A549 (cell line): Measurements from ENCODE around the gene ZNF800. TPM values are rescaled to one million over a fixed set of nuclear protein-coding genes. Genes with fewer than 3 reads are reported as not detected.

Source experiments
- ATAC-seq, 2 experiments: fragments of 200-7000 bp in 1 of 2; fragments of >200 bp in 1 of 2; cut with Nextera tagmentation in 1 of 2; cut with Tn5 transposase in 1 of 2; 3 replicates each; pipeline versions ENCODE4 v1.8.0 to v1.9.1; 2018 to 2020; ENCODE audit warnings: mild to moderate bottlenecking in 1 of 2, moderate library complexity in 1 of 2
- CTCF ChIA-PET: fragments of 300-600 bp; sonication (Branson Sonifier 250); formaldehyde crosslinking; extraction: SDS; loops from one replicate; lab custom pipeline; 2021; ENCODE audit warnings: antibody characterized with exemption, inconsistent platforms; lab: Yijun Ruan, JAX
- POLR2A ChIA-PET: fragments of 350-600 bp; formaldehyde crosslinking; extraction: SDS; loops from one replicate; lab custom pipeline; 2021; ENCODE audit warnings: antibody characterized with exemption, inconsistent platforms; lab: Yijun Ruan, JAX
- DNase-seq, 2 experiments: peaks; one replicate each; pipeline versions ENCODE4 v3.0.0 to v3.0.0-alpha.2; 2011 to 2016; ENCODE audit warnings: low read depth in 1 of 2, low spot score in 1 of 2
- FAIRE-seq: peaks from 2 replicates; lab custom pipeline; 2011; peaks lifted over from hg19 to GRCh38; lab: Jason Lieb, UNC
- H3K27ac ChIP-seq, 2 experiments: fragments of >200 bp; sonication (Bioruptor Twin); formaldehyde crosslinking; 3 replicates each; pipeline ENCODE4 v1.5.1; 2016 to 2017
- H3K4me1 ChIP-seq: fragments of >200 bp; sonication (Bioruptor Twin); formaldehyde crosslinking; 3 replicates; pipeline ENCODE4 v1.6.1; 2016
- H3K4me2 ChIP-seq: fragments of >200 bp; sonication (Bioruptor Twin); formaldehyde crosslinking; 3 replicates; pipeline ENCODE4 v1.6.1; 2016
- H3K4me3 ChIP-seq: fragments of >200 bp; sonication (Bioruptor Twin); formaldehyde crosslinking; 3 replicates; pipeline ENCODE4 v1.5.1; 2016
- H3K9me3 ChIP-seq: fragments of >200 bp; sonication (Bioruptor Twin); formaldehyde crosslinking; 3 replicates; pipeline ENCODE4 v1.6.1; 2016
- ATOH8 ChIP-seq: fragments of 250-450 bp; sonication (Bioruptor Pico); IDR thresholded peaks from 2 replicates; pipeline ENCODE4 v1.5.0; 2020; ENCODE audit warnings: low read depth, mild to moderate bottlenecking, moderate library complexity
- BCL3 ChIP-seq: fragments of >200 bp; sonication (Bioruptor Twin); formaldehyde crosslinking; IDR thresholded peaks from 3 replicates; pipeline ENCODE4 v1.6.1; 2016
- CBX2 ChIP-seq: fragments of 200-600 bp; sonication (generic); IDR thresholded peaks from 2 replicates; pipeline ENCODE4 v1.6.1; 2016; ENCODE audit warnings: low read depth, mild to moderate bottlenecking, borderline replicate concordance
- CTCF ChIP-seq: fragments of >200 bp; sonication (Bioruptor Twin); formaldehyde crosslinking; IDR thresholded peaks from 3 replicates; pipeline ENCODE4 v1.5.1; 2016
- E2F6 ChIP-seq: IDR thresholded peaks from 2 replicates; pipeline ENCODE4 v1.6.1; 2012; ENCODE audit warnings: low read depth, borderline replicate concordance
- ELK1 ChIP-seq: fragments of 150-350 bp; IDR thresholded peaks from 2 replicates; pipeline ENCODE4 v1.6.1; 2014; ENCODE audit warnings: low read depth, mild to moderate bottlenecking, low read length
- HES2 ChIP-seq: fragments of >200 bp; sonication (Bioruptor Twin); formaldehyde crosslinking; IDR thresholded peaks from 2 replicates; pipeline ENCODE4 v1.6.1; 2016
- HEYL ChIP-seq: fragments of 250-450 bp; sonication (Bioruptor Pico); IDR thresholded peaks from 2 replicates; pipeline ENCODE4 v1.8.0; 2021; ENCODE audit warnings: mild to moderate bottlenecking, moderate library complexity
- HOXA7 ChIP-seq: fragments of 250-450 bp; sonication (Bioruptor Pico); IDR thresholded peaks from 2 replicates; pipeline ENCODE4 v1.5.0; 2020; ENCODE audit warnings: mild to moderate bottlenecking, moderate library complexity
- HOXB5 ChIP-seq: fragments of 250-450 bp; sonication (Bioruptor Pico); IDR thresholded peaks from 2 replicates; pipeline ENCODE4 v1.5.0; 2020; ENCODE audit warnings: mild to moderate bottlenecking, moderate library complexity
- JUN ChIP-seq, 2 experiments: fragments of >200 bp; sonication (Bioruptor Twin); formaldehyde crosslinking; IDR thresholded peaks; 2 replicates in 1 of 2; 3 replicates in 1 of 2; pipeline ENCODE4 v1.6.1; 2016 to 2017
- KDM1A ChIP-seq: fragments of 200-600 bp; sonication (generic); IDR thresholded peaks from 2 replicates; pipeline ENCODE4 v1.6.1; 2016; ENCODE audit warnings: low read depth, mild to moderate bottlenecking
- MAX ChIP-seq: IDR thresholded peaks from 2 replicates; pipeline ENCODE4 v1.6.1; 2012
- MYC ChIP-seq: IDR thresholded peaks from 2 replicates; pipeline ENCODE4 v1.6.1; 2012; ENCODE audit warnings: mild to moderate bottlenecking, inconsistent platforms, low read length, improper control_type of control experiment, borderline replicate concordance
- NFE2L2 ChIP-seq: fragments of 150-350 bp; conservative IDR thresholded peaks from 2 replicates; pipeline ENCODE4 v1.6.1; 2014; ENCODE audit warnings: low read length
- NR3C1 ChIP-seq: fragments of >200 bp; sonication (Bioruptor Twin); formaldehyde crosslinking; IDR thresholded peaks from 3 replicates; pipeline ENCODE4 v1.6.1; 2017
- RAD21 ChIP-seq, 2 experiments: fragments of >200 bp in 1 of 2; sonication (Bioruptor Twin) in 1 of 2; formaldehyde crosslinking in 1 of 2; IDR thresholded peaks in 1 of 2; conservative IDR thresholded peaks in 1 of 2; 2 replicates in 1 of 2; 3 replicates in 1 of 2; pipeline ENCODE4 v1.6.1; 2012 to 2018; ENCODE audit warnings: inconsistent platforms in 1 of 2
- REST ChIP-seq: fragments of 200-600 bp; sonication (generic); IDR thresholded peaks from 2 replicates; pipeline ENCODE4 v1.6.1; 2016; ENCODE audit warnings: antibody characterized with exemption, mild to moderate bottlenecking, moderate library complexity
- RFX5 ChIP-seq: fragments of 450-650 bp; IDR thresholded peaks from 2 replicates; pipeline ENCODE4 v1.7.1; 2014; ENCODE audit warnings: antibody characterized with exemption, mild to moderate bottlenecking, moderate library complexity
- RNF2 ChIP-seq: fragments of 200-600 bp; sonication (generic); IDR thresholded peaks from 2 replicates; pipeline ENCODE4 v1.6.1; 2016; ENCODE audit warnings: low read depth, mild to moderate bottlenecking, antibody characterized with exemption, moderate library complexity, borderline replicate concordance
- SMC3 ChIP-seq: fragments of >200 bp; sonication (Bioruptor Twin); formaldehyde crosslinking; IDR thresholded peaks from 3 replicates; pipeline ENCODE4 v1.6.1; 2018; ENCODE audit warnings: inconsistent platforms
- TFCP2L1 ChIP-seq: fragments of 250-450 bp; sonication (Bioruptor Pico); IDR thresholded peaks from 2 replicates; pipeline ENCODE4 v1.5.0; 2021; ENCODE audit warnings: mild to moderate bottlenecking
- ZNF302 ChIP-seq: fragments of 250-450 bp; sonication (Bioruptor Pico); IDR thresholded peaks from 2 replicates; pipeline ENCODE4 v1.9.0; 2021; ENCODE audit warnings: inconsistent platforms, mild to moderate bottlenecking, moderate library complexity
- ZSCAN20 ChIP-seq: fragments of 250-450 bp; sonication (Bioruptor Pico); IDR thresholded peaks from 2 replicates; pipeline ENCODE4 v1.8.0; 2022; ENCODE audit warnings: mild to moderate bottlenecking, moderate library complexity
- WGBS: methylation state at CpG from one replicate; pipeline ENCODE4 v1.1.6; 2017; ENCODE audit errors: missing lambda C conversion rate; 5-methylcytosine and 5-hydroxymethylcytosine counted together
- polyA plus RNA-seq, 4 experiments: library from polyadenylated mRNA; depleted of rRNA in 3 of 4; stranded (reverse); fragments of >200 nt; fragmentation: RNase III in 1 of 4; extraction: RNeasy Plus Mini Kit Qiagen cat#74134 plus additional on column Dnase treatment in 1 of 4; gene quantifications; 2 replicates in 3 of 4; 3 replicates in 1 of 4; pipeline ENCODE4 v1.2.3, GENCODE V29; 2011 to 2017

ZNF800 gene
- polyA plus RNA-seq, 2 of the 4 experiments (the other 2 are of a cell fraction) = 8.7 to 17.2 TPM

- peak overlapping the region; percentile 61 to 77; a peak in 5 of 6 replicates for H3K27ac ChIP-seq
- peak overlapping the region; percentile 97 for H3K4me2 ChIP-seq
- ChIA-PET CTCF (interaction anchor here (0.5 to 2.3 kb wide), 17 partner anchors 9 to 862 kb away, joined by 3 to 11 read pairs (median 3); no protein-coding TSS in a partner anchor), POLR2A (no interaction called here)
- H3K9me3 ChIP-seq = no peaks in the 10 kb centered on the region
- no peak for DNase-seq
- ATAC-seq = no peak
- H3K4me1 ChIP-seq = no peaks in the 10 kb centered on the region
- peak overlapping the region; percentile 47 for H3K4me3 ChIP-seq
- TF ChIP-seq REST = no peak
- no peak for TF ChIP-seq SMC3
- TF ChIP-seq KDM1A = no peak
- no peak for TF ChIP-seq HOXA7
- TF ChIP-seq TFCP2L1 (CRISPR knock-in tag) = no peak
- TF ChIP-seq ZNF302 (CRISPR knock-in tag) = no peak
- no peak for TF ChIP-seq RFX5
- no peak for TF ChIP-seq NR3C1
- TF ChIP-seq BCL3 = no peak
- TF ChIP-seq RNF2 = no peak
- no peak for TF ChIP-seq NFE2L2
- TF ChIP-seq CBX2 = no peak
- TF ChIP-seq ELK1 = no peak
- no peak for TF ChIP-seq HES2
- FAIRE-seq = no peak
- WGBS = 92% methylated on average over 3 of the region's 3 CpGs
Observed at GRCh38 chr7:127348247-127348631, 44.3 kb downstream of the ZNF800 start.

- WGBS = 15% methylated on average over 37 of the region's 79 CpGs
- DNase-seq (peak; percentile 69 to 71), ATAC-seq (peak; percentile 99), FAIRE-seq (no peak)
- peak overlapping the region; percentile 97 for H3K4me2 ChIP-seq
- 0 out of 3 replicates have a peak, but pooled peaks cover 3% of the 10 kb centered on the region for H3K9me3 ChIP-seq
- ChIA-PET POLR2A (no interaction called here), CTCF (interaction anchor here (0.5 to 2.3 kb wide), 18 partner anchors 8 to 863 kb away, joined by 3 to 11 read pairs (median 3); no protein-coding TSS in a partner anchor)
- H3K27ac ChIP-seq = peak overlapping the region; percentile 61 to 77
- TF ChIP-seq E2F6 (peak; percentile 35; the same call in 1 of the 2 replicates), ZSCAN20 (CRISPR knock-in tag) (no peak), RAD21 (conservative IDR thresholded peaks at IDR 0.05 in 1 of 2, IDR thresholded peaks at IDR 0.05 in 1 of 2) (peak; percentile 8 to 55; a peak in 4 of 5 replicates), HEYL (CRISPR knock-in tag) (no peak), MYC (peak; percentile 63; the same call in 1 of the 2 replicates), HOXB5 (CRISPR knock-in tag) (0 out of 2 replicates have a peak, but pooled peaks have one; percentile 35), SMC3 (peak; percentile 80), MAX (peak; percentile 68), JUN (IDR thresholded peaks at IDR 0.05) (peak in 1 of 2 experiments; percentile 27; a peak in 1 of 5 replicates), CTCF (peak; percentile 78), ATOH8 (CRISPR knock-in tag) (no peak)
- H3K4me3 ChIP-seq = peak overlapping the region; percentile 47
- H3K4me1 ChIP-seq = no peaks in the 10 kb centered on the region
Observed at GRCh38 chr7:127347567-127348246, 44.8 kb downstream of the ZNF800 start.
